ENCODE results near the gene PAXIP1. TPM values are rescaled to one million over a fixed set of nuclear protein-coding genes. Genes with fewer than 3 reads are reported as not detected.

The PAXIP1 gene
- total and polyA plus RNA-seq, 11 donors, result 3.5 to 7.8 (median 5.3) TPM

GRCh38 chr7:154975984-154976383 lies 26.9 kb downstream of the PAXIP1 start:
- WGBS, 4 donors, result 87 to 91% (median 91%) methylated on average over 7 of the region's 7 CpGs
- Histone ChIP-seq H3K4me3 (no peak overlapping the region), H3K27ac (no peak overlapping the region), H3K9me3 (no peaks in the 10 kb centered on the region), H3K4me1 (peaks cover 0 to 5% (median 0%) of the 10 kb centered on the region in 12 donors), H3K27me3 (no peaks in the 10 kb centered on the region), H3K36me3 (peaks cover 0 to 58% (median 40%) of the 10 kb centered on the region in 9 donors)
- intact Hi-C loops (cut with DNase I), result no loop called here
- DNase-seq (no peak), ATAC-seq (no peak)
- TF ChIP-seq POLR2A (IDR thresholded peaks at IDR 0.05) (no peak), CTCF (IDR thresholded peaks at IDR 0.05) (no peak)

GRCh38 chr7:154973381-154973780 lies 29.5 kb downstream of the PAXIP1 start:
- no peaks in the 10 kb centered on the region for H3K27me3 ChIP-seq
- intact Hi-C loops (cut with DNase I), result no loop called here
- WGBS, 4 donors, result 50 to 71% (median 64%) methylated on average over 7 of the region's 7 CpGs
- H3K36me3 ChIP-seq, result peaks cover 0 to 72% (median 47%) of the 10 kb centered on the region in 9 donors
- peaks cover 0 to 5% (median 0%) of the 10 kb centered on the region in 12 donors for H3K4me1 ChIP-seq
- DNase-seq, result peak in 2 of 5 donors; percentile 36 to 42
- H3K27ac ChIP-seq, result no peak overlapping the region
- no peak overlapping the region for H3K4me3 ChIP-seq
- TF ChIP-seq POLR2A (IDR thresholded peaks at IDR 0.05), result no peak
- TF ChIP-seq CTCF (IDR thresholded peaks at IDR 0.05), result no peak
- H3K9me3 ChIP-seq, result no peaks in the 10 kb centered on the region
- peak in 2 of 4 donors; percentile 41 to 47 for ATAC-seq

- H3K9me3 ChIP-seq, result no peaks in the 10 kb centered on the region
- DNase-seq, result no peak
- H3K27ac ChIP-seq, result no peak overlapping the region
- peaks cover 0 to 85% (median 72%) of the 10 kb centered on the region in 9 donors for H3K36me3 ChIP-seq
- intact Hi-C loops (cut with DNase I), result no loop called here
- no peak overlapping the region for H3K4me3 ChIP-seq
- TF ChIP-seq CTCF (IDR thresholded peaks at IDR 0.05) (no peak), POLR2A (IDR thresholded peaks at IDR 0.05) (no peak)
- no peaks in the 10 kb centered on the region for H3K4me1 ChIP-seq
- WGBS, 4 donors, result 78 to 86% (median 83%) methylated on average over 6 to 11 of the region's 11 CpGs
- no peak for ATAC-seq
- no peaks in the 10 kb centered on the region for H3K27me3 ChIP-seq
Observed at GRCh38 chr7:154968336-154969001, 34.5 kb downstream of the PAXIP1 start.

GRCh38 chr7:154967401-154967955 lies 35.4 kb downstream of the PAXIP1 start:
- Histone ChIP-seq H3K27ac (no peak overlapping the region), H3K27me3 (no peaks in the 10 kb centered on the region), H3K4me1 (no peaks in the 10 kb centered on the region), H3K36me3 (peaks cover 0 to 94% (median 82%) of the 10 kb centered on the region in 9 donors), H3K9me3 (no peaks in the 10 kb centered on the region), H3K4me3 (no peak overlapping the region)
- intact Hi-C loops (cut with DNase I), result no loop called here
- no peak for TF ChIP-seq CTCF (IDR thresholded peaks at IDR 0.05)
- TF ChIP-seq POLR2A (IDR thresholded peaks at IDR 0.05), result no peak
- DNase-seq (no peak), ATAC-seq (no peak)
- WGBS, 4 donors, result 94 to 98% (median 96%) methylated on average over 3 of the region's 3 CpGs

Measured in heart left ventricle (tissue), 16 donors.